ENCODE results near the gene DPP3.

DNA sequence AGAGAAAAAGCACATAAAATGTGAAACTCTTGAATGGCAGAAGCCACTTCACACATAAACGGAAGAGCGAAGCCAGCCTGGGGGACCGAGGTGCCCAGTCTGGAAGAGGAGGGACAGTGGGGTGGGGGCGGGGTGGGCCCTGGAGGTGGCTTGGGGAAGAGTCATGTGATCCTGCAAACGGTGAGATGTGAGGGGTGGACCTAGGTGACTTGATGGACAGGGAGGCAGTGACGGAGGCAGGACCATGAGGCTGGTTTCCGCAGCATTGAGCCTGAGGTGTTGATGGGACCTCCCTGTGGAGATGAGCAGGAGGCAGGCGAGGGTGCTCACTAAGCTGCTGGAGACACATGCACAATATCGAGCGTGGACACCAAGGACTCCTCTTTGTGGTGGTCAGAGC lies 48.8 kb downstream of the DPP3 start:
- TF ChIP-seq, protein P1, sequence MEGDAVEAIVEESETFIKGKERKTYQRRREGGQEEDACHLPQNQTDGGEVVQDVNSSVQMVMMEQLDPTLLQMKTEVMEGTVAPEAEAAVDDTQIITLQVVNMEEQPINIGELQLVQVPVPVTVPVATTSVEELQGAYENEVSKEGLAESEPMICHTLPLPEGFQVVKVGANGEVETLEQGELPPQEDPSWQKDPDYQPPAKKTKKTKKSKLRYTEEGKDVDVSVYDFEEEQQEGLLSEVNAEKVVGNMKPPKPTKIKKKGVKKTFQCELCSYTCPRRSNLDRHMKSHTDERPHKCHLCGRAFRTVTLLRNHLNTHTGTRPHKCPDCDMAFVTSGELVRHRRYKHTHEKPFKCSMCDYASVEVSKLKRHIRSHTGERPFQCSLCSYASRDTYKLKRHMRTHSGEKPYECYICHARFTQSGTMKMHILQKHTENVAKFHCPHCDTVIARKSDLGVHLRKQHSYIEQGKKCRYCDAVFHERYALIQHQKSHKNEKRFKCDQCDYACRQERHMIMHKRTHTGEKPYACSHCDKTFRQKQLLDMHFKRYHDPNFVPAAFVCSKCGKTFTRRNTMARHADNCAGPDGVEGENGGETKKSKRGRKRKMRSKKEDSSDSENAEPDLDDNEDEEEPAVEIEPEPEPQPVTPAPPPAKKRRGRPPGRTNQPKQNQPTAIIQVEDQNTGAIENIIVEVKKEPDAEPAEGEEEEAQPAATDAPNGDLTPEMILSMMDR (IDR thresholded peaks at IDR 0.05), result no peak
- TF ChIP-seq POLR2A (IDR thresholded peaks at IDR 0.05), result no peak
